HG02798 (cell line): Measurements from ENCODE around the gene JADE2.

Experiments used
- ATAC-seq: cut with Tn5 transposase; IDR thresholded peaks from one replicate; pipeline ENCODE4 v1.9.1; 2021; ENCODE audit warnings: mild to moderate bottlenecking; ENCODE audit not compliant: unreplicated experiment, poor library complexity

JADE2 gene

GRCh38 chr5:134610725-134611124 is 85.3 kb downstream of the JADE2 start:
- no peak for ATAC-seq

GRCh38 chr5:134611515-134611914 is 86.0 kb downstream of the JADE2 start:
- no peak for ATAC-seq

GRCh38 chr5:134614450-134615085 is 89.1 kb downstream of the JADE2 start:
- no peak for ATAC-seq

- ATAC-seq, result no peak
These were observed 95.2 kb downstream of the JADE2 start for GRCh38 chr5:134620634-134621033.

GRCh38 chr5:134625559-134625958 is 100.1 kb downstream of the JADE2 start:
- ATAC-seq, result no peak

- no peak for ATAC-seq
These were observed 101.0 kb downstream of the JADE2 start for GRCh38 chr5:134626369-134627014.
